ENCODE data around the gene PLA2R1. TPM values are rescaled to one million over a fixed set of nuclear protein-coding genes. Genes with fewer than 3 reads are reported as not detected.

PLA2R1 gene
- polyA plus RNA-seq, 3 donors = not detected

DNA sequence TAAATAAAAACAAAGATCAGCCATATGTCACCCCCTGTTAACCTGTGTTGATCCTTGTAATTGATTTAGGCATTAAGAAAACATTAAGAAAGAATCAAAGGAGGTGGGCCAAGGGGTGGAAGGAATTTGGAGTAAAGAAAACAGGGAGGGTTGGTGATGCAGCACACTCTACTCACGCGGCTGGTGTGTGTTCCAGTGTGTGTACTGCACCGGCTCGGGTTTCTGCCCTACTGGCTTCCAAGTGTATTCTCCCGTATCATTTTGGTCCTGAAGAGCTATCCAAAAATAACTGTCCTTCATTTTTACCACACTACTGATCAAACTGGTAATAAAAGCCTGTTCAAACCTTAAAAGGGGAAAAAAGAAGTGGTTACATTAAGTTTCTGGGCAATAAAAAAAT, 56.9 kb downstream of the PLA2R1 start:
- Histone ChIP-seq H3K27me3 (ENCODE audit: control insufficient read depth in 2 of 2, insufficient read depth in 2 of 2, low read length in 2 of 2) (no peaks in the 10 kb centered on the region), H3K4me2 (replicated peaks; ENCODE audit: extremely low read depth, low read length, poor library complexity, severe bottlenecking) (no peak overlapping the region), H3K9me3 (replicated peaks in 1 of 2; ENCODE audit: control insufficient read depth in 1 of 2, insufficient read depth in 1 of 2, low read length in 2 of 2) (no peaks in the 10 kb centered on the region), H3K36me3 (replicated peaks in 1 of 2; ENCODE audit: control insufficient read depth in 1 of 2, insufficient read depth in 2 of 2, low read length in 2 of 2) (no peaks in the 10 kb centered on the region), H3K79me2 (ENCODE audit: insufficient read depth, low read length) (no peaks in the 10 kb centered on the region), H3K9ac (ENCODE audit: insufficient read depth, low read length, poor library complexity, severe bottlenecking) (no peak overlapping the region), H4K20me1 (ENCODE audit: insufficient read depth, low read length) (no peaks in the 10 kb centered on the region), H2AFZ (ENCODE audit: insufficient read depth, low read depth, low read length, poor library complexity, severe bottlenecking) (no peak overlapping the region), H3K27ac (ENCODE audit: low read depth in 1 of 2, low read length in 2 of 2) (no peak overlapping the region), H3K4me3 (replicated peaks in 1 of 3; ENCODE audit: low read depth in 2 of 3, low read length in 3 of 3) (no peak overlapping the region), H3K4me1 (ENCODE audit: control insufficient read depth in 1 of 2, insufficient read depth in 2 of 2, low read length in 2 of 2) (no peaks in the 10 kb centered on the region)
- no peak overlapping the region for H3K4me3 Mint-ChIP-seq
- H3K27ac Mint-ChIP-seq = no peak overlapping the region
- intact Hi-C loops (cut with micrococcal nuclease) = no loop called here
- no peaks in the 10 kb centered on the region for H3K4me1 Mint-ChIP-seq
- H3K9me3 Mint-ChIP-seq = peaks cover 0 to 3% (median under 1%) of the 10 kb centered on the region in 7 donors
- no peaks in the 10 kb centered on the region for H3K27me3 Mint-ChIP-seq (ENCODE audit: low read depth in 3 of 3)
- TF ChIP-seq, protein P1, sequence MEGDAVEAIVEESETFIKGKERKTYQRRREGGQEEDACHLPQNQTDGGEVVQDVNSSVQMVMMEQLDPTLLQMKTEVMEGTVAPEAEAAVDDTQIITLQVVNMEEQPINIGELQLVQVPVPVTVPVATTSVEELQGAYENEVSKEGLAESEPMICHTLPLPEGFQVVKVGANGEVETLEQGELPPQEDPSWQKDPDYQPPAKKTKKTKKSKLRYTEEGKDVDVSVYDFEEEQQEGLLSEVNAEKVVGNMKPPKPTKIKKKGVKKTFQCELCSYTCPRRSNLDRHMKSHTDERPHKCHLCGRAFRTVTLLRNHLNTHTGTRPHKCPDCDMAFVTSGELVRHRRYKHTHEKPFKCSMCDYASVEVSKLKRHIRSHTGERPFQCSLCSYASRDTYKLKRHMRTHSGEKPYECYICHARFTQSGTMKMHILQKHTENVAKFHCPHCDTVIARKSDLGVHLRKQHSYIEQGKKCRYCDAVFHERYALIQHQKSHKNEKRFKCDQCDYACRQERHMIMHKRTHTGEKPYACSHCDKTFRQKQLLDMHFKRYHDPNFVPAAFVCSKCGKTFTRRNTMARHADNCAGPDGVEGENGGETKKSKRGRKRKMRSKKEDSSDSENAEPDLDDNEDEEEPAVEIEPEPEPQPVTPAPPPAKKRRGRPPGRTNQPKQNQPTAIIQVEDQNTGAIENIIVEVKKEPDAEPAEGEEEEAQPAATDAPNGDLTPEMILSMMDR (IDR thresholded peaks at IDR 0.05) = no peak
- no CpG with 5 or more reads among the region's 5 CpGs for WGBS (ENCODE audit: insufficient coverage)
- H3K36me3 Mint-ChIP-seq = no peaks in the 10 kb centered on the region
- no peak for DNase-seq

DNA sequence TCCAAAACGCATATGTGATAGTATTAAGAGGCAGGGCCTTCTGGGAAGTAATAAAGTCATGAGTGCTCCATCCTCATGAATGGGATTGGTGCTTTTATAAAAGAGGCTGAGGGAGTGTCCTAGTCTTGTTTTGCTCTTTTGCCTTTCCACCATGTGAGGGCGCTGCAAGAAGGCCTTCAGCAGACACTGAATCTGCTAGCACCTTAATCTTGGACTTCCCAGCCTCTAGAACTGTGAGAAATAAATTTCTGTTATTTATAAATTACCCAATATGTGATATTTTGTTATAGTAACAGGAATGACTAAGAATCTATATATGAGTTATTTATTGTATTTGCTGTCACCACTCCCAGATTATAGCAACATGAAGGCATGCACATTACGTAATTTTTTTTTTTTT, 63.5 kb downstream of the PLA2R1 start:
- peaks cover 0 to 2% (median 0%) of the 10 kb centered on the region in 3 donors for H3K27me3 Mint-ChIP-seq (ENCODE audit: low read depth in 3 of 3)
- H3K4me3 Mint-ChIP-seq = no peak overlapping the region
- WGBS (ENCODE audit: insufficient coverage) = no CpG with 5 or more reads among the region's 3 CpGs
- intact Hi-C loops (cut with micrococcal nuclease) = no loop called here
- H3K9me3 Mint-ChIP-seq = peaks cover 0 to 6% (median 0%) of the 10 kb centered on the region in 7 donors
- Histone ChIP-seq H3K9me3 (replicated peaks in 1 of 2; ENCODE audit: control insufficient read depth in 1 of 2, insufficient read depth in 1 of 2, low read length in 2 of 2) (no peaks in the 10 kb centered on the region), H3K79me2 (ENCODE audit: insufficient read depth, low read length) (no peaks in the 10 kb centered on the region), H3K4me2 (replicated peaks; ENCODE audit: extremely low read depth, low read length, poor library complexity, severe bottlenecking) (no peak overlapping the region), H3K4me1 (ENCODE audit: control insufficient read depth in 1 of 2, insufficient read depth in 2 of 2, low read length in 2 of 2) (no peaks in the 10 kb centered on the region), H3K4me3 (replicated peaks in 1 of 3; ENCODE audit: low read depth in 2 of 3, low read length in 3 of 3) (no peak overlapping the region), H3K27ac (ENCODE audit: low read depth in 1 of 2, low read length in 2 of 2) (no peak overlapping the region), H4K20me1 (ENCODE audit: insufficient read depth, low read length) (no peaks in the 10 kb centered on the region), H2AFZ (ENCODE audit: insufficient read depth, low read depth, low read length, poor library complexity, severe bottlenecking) (no peak overlapping the region), H3K9ac (ENCODE audit: insufficient read depth, low read length, poor library complexity, severe bottlenecking) (no peak overlapping the region), H3K27me3 (ENCODE audit: control insufficient read depth in 2 of 2, insufficient read depth in 2 of 2, low read length in 2 of 2) (no peaks in the 10 kb centered on the region), H3K36me3 (replicated peaks in 1 of 2; ENCODE audit: control insufficient read depth in 1 of 2, insufficient read depth in 2 of 2, low read length in 2 of 2) (no peaks in the 10 kb centered on the region)
- no peak for DNase-seq
- H3K27ac Mint-ChIP-seq = no peak overlapping the region
- TF ChIP-seq, protein P1 (IDR thresholded peaks at IDR 0.05) = no peak
- H3K36me3 Mint-ChIP-seq = no peaks in the 10 kb centered on the region
- peaks cover 2% of the 10 kb centered on the region for H3K4me1 Mint-ChIP-seq

Measured in CD14-positive monocyte (primary cell).